Head of caudate nucleus (tissue), 42 donors: ENCODE results near the gene F7.
"Not testable (repeated sequence)": the region's sequence is repeated elsewhere in the genome, so short reads cannot be mapped to it uniquely, and the experiment has no call there.

ENCODE experiments used
- DNase-seq, 42 donors: peaks; one replicate each; pipeline versions ENCODE4 v3.0.0 to v3.0.0-alpha.2; 2020 to 2021; ENCODE audit warnings: mixed read lengths in 7 of 42
- intact Hi-C: fragments of 100-400 bp; cut with DNase I; formaldehyde crosslinking; loops from one replicate; pipeline ENCODE4 v1.15.0; 2022

F7 gene

GRCh38 chr13:113112475-113112874, 6.9 kb downstream of the F7 start:
- intact Hi-C loops = not testable (repeated sequence)
- peak in 3 of 42 donors; percentile 2 to 9 (median 2) for DNase-seq

GRCh38 chr13:113112893-113113845, 7.6 kb downstream of the F7 start:
- DNase-seq = peak in 12 of 42 donors; percentile 1 to 35 (median 11)
- intact Hi-C loops = no loop called here

GRCh38 chr13:113113846-113114271, 8.3 kb downstream of the F7 start:
- peak in 14 of 42 donors; percentile 5 to 40 (median 14) for DNase-seq
- intact Hi-C loops = no loop called here

GRCh38 chr13:113114511-113115362, 9.1 kb downstream of the F7 start:
- intact Hi-C loops = no loop called here
- peak in 13 of 42 donors; percentile 4 to 39 (median 16) for DNase-seq

- intact Hi-C loops = no loop called here
- peak in 15 of 42 donors; percentile 6 to 31 (median 11) for DNase-seq
These were observed 10.0 kb downstream of the F7 start for GRCh38 chr13:113115363-113116205.

- peak in 8 of 42 donors; percentile 1 to 39 (median 18) for DNase-seq
These were observed 10.7 kb downstream of the F7 start for GRCh38 chr13:113116206-113116800.

GRCh38 chr13:113116871-113117271, 11.3 kb downstream of the F7 start:
- intact Hi-C loops = no loop called here
- peak in 11 of 42 donors; percentile 2 to 30 (median 17) for DNase-seq

More at GRCh38 chr13:113116206-113116800, 10.7 kb downstream of the F7 start:
- intact Hi-C loops = no loop called here

GRCh38 chr13:113117335-113117872, 11.8 kb downstream of the F7 start:
- DNase-seq = peak in 13 of 42 donors; percentile 5 to 37 (median 15)
- intact Hi-C loops = no loop called here

- intact Hi-C loops = no loop called here
- DNase-seq = peak in 10 of 42 donors; percentile 3 to 35 (median 12)
These were observed 12.3 kb downstream of the F7 start for GRCh38 chr13:113117911-113118260.

- peak in 15 of 42 donors; percentile 5 to 32 (median 15) for DNase-seq
- intact Hi-C loops = no loop called here
These were observed 12.8 kb downstream of the F7 start for GRCh38 chr13:113118261-113119021.

GRCh38 chr13:113119166-113119821, 13.7 kb downstream of the F7 start:
- intact Hi-C loops = no loop called here
- peak in 10 of 42 donors; percentile 1 to 36 (median 18) for DNase-seq

- DNase-seq = peak in 34 of 42 donors; percentile 9 to 73 (median 48)
- intact Hi-C loops = no loop called here
These were observed 14.2 kb downstream of the F7 start for GRCh38 chr13:113119822-113120189.

- peak in 10 of 42 donors; percentile 3 to 35 (median 12) for DNase-seq
- intact Hi-C loops = no loop called here
These were observed 14.9 kb downstream of the F7 start for GRCh38 chr13:113120300-113121182.

- peak in 11 of 42 donors; percentile 5 to 29 (median 10) for DNase-seq
- intact Hi-C loops = no loop called here
These were observed 15.8 kb downstream of the F7 start for GRCh38 chr13:113121183-113121927.

- peak in 6 of 42 donors; percentile 8 to 27 (median 11) for DNase-seq
- intact Hi-C loops = no loop called here
These were observed 16.4 kb downstream of the F7 start for GRCh38 chr13:113121928-113122471.
